K562 (cell line): Measurements from ENCODE around the gene DBX1. TPM values are rescaled to one million over a fixed set of nuclear protein-coding genes. Genes with fewer than 3 reads are reported as not detected.

Source experiments
- ATAC-seq: fragments of 200-7000 bp; cut with Tn5 transposase; 3 replicates; pipeline ENCODE4 v1.9.1; 2020; ENCODE audit warnings: moderate library complexity
- BruUV-seq: library from RNA; stranded (reverse); fragments of 400-500 nt; replicated peaks from 2 replicates; lab custom pipeline; 2021; lab: Mats Ljungman, UMichigan
- CTCF ChIA-PET: fragments of 300-600 bp; formaldehyde crosslinking; extraction: SDS; loops from one replicate; lab custom pipeline; 2021; ENCODE audit warnings: low intra/inter-chr PET ratio; lab: Yijun Ruan, JAX
- POLR2A ChIA-PET: fragments of 300-600, 350-650 bp; sonication (Branson Sonifier 250); formaldehyde crosslinking; extraction: SDS; loops from one replicate; lab custom pipeline; 2021; ENCODE audit warnings: antibody characterized with exemption, inconsistent platforms; lab: Yijun Ruan, JAX
- DNase-seq, 4 experiments: peaks; one replicate each; pipeline versions ENCODE4 v3.0.0 to v3.0.0-alpha.2; 2011 to 2018; ENCODE audit warnings: low spot score in 3 of 4, mixed read lengths in 3 of 4; ENCODE audit errors: extremely low read depth in 1 of 4
- FAIRE-seq: peaks from 2 replicates; lab custom pipeline; 2011; peaks lifted over from hg19 to GRCh38; lab: Jason Lieb, UNC
- H2AFZ ChIP-seq: 2 replicates; pipeline ENCODE4 v1.6.0; 2011; ENCODE audit warnings: low read depth, low read length, control low read depth, inconsistent platforms
- H3K27ac ChIP-seq: fragments of 200-600 bp; 3 replicates; pipeline ENCODE4 v1.8.0; 2011; ENCODE audit warnings: low read depth, mild to moderate bottlenecking, control low read depth, inconsistent platforms, low read length, moderate library complexity, mixed read lengths; ENCODE audit errors: extremely low read depth
- H3K27me3 ChIP-seq, 2 experiments: fragments of 300-600 bp in 1 of 2; 2 replicates in 1 of 2; 3 replicates in 1 of 2; pipeline versions ENCODE4 v1.6.0 to v1.8.0; 2011; ENCODE audit warnings: inconsistent platforms in 2 of 2, low read length in 2 of 2, mild to moderate bottlenecking in 1 of 2, mixed read lengths in 1 of 2, moderate library complexity in 1 of 2; ENCODE audit not compliant: control insufficient read depth in 2 of 2, insufficient read depth in 2 of 2
- H3K36me3 ChIP-seq: fragments of 300-600 bp; 3 replicates; pipeline ENCODE4 v1.8.0; 2011; ENCODE audit warnings: mild to moderate bottlenecking, low read length, inconsistent platforms; ENCODE audit not compliant: control insufficient read depth, insufficient read depth
- H3K4me1 ChIP-seq, 2 experiments: fragments of 200-600 bp in 1 of 2; replicated peaks in 1 of 2; 2 replicates in 1 of 2; 3 replicates in 1 of 2; pipeline versions ENCODE4 v1.5.1 to v1.8.0; 2011; ENCODE audit warnings: inconsistent platforms in 2 of 2, low read length in 2 of 2, mild to moderate bottlenecking in 1 of 2, mixed read lengths in 1 of 2, moderate library complexity in 1 of 2; ENCODE audit not compliant: control insufficient read depth in 2 of 2, insufficient read depth in 2 of 2
- H3K4me2 ChIP-seq: 2 replicates; pipeline ENCODE4 v1.6.1; 2011; ENCODE audit warnings: low read length, control low read depth, inconsistent platforms, mixed read lengths; ENCODE audit not compliant: insufficient read depth
- H3K4me3 ChIP-seq: fragments of 200-600 bp; sonication (generic), shearing (Covaris generic); 2 replicates; pipeline ENCODE4 v1.5.1; 2016; ENCODE audit warnings: control low read depth, inconsistent platforms
- H3K79me2 ChIP-seq: fragments of 200-600 bp; 3 replicates; pipeline ENCODE4 v1.8.0; 2011; ENCODE audit warnings: low read length, inconsistent platforms; ENCODE audit not compliant: control insufficient read depth, insufficient read depth
- H3K9ac ChIP-seq, 2 experiments: 2 replicates each; pipeline versions ENCODE4 v1.6.0 to v1.6.1; 2011; ENCODE audit warnings: low read depth in 2 of 2, low read length in 2 of 2, control low read depth in 1 of 2, inconsistent platforms in 1 of 2, mild to moderate bottlenecking in 1 of 2, mixed read lengths in 1 of 2; ENCODE audit not compliant: insufficient read depth in 1 of 2
- H3K9me1 ChIP-seq: one replicate; pipeline ENCODE4 v1.6.0; 2011; ENCODE audit warnings: inconsistent platforms, mild to moderate bottlenecking, low read length, moderate library complexity; ENCODE audit not compliant: control insufficient read depth, insufficient read depth
- H3K9me3 ChIP-seq: replicated peaks from 2 replicates; pipeline ENCODE4 v1.5.1; 2011; ENCODE audit warnings: low read depth, low read length, inconsistent platforms; ENCODE audit not compliant: control insufficient read depth, insufficient read depth
- H4K20me1 ChIP-seq: replicated peaks from 2 replicates; pipeline ENCODE4 v1.6.1; 2011; ENCODE audit warnings: low read length, inconsistent platforms, mixed read lengths; ENCODE audit not compliant: control insufficient read depth, insufficient read depth
- EGR1 ChIP-seq: fragments of 450-650 bp; conservative IDR thresholded peaks from 2 replicates; pipeline ENCODE4 v1.6.1; 2017; ENCODE audit warnings: mild to moderate bottlenecking
- WGBS: fragments of 100-300 bp; shearing (Covaris generic); methylation state at CpG from one replicate; pipeline ENCODE4 v1.1.6; 2016; ENCODE audit warnings: low coverage, mixed read lengths; ENCODE audit not compliant: insufficient coverage; ENCODE audit errors: missing lambda C conversion rate; 5-methylcytosine and 5-hydroxymethylcytosine counted together
- in situ Hi-C: fragments of 300-500 bp; cut with MboI; formaldehyde crosslinking; loops from 4 replicates; pipeline ENCODE4 v1.15.0; 2018; ENCODE audit warnings: inconsistent platforms, mixed read lengths
- intact Hi-C: fragments of 100-400 bp; cut with micrococcal nuclease; formaldehyde crosslinking; loops from 2 replicates; pipeline ENCODE4 v1.14.2; 2022
- polyA plus RNA-seq, 8 experiments: library from polyadenylated mRNA; depleted of rRNA in 4 of 8; stranded (reverse) in 5 of 8; unstranded in 3 of 8; fragments of >200 nt; fragmentation: Nextera tagmentation in 2 of 8; fragmentation: Illumina TruSeq in 1 of 8; extraction: Ambion mirVana in 2 of 8; extraction: Trizol in 1 of 8; gene quantifications; 2 replicates each; pipeline versions ENCODE4 v1.2.1 to v1.2.3, GENCODE V29; 2011 to 2014; ENCODE audit warnings: inconsistent platforms in 1 of 8, missing spikeins in 1 of 8
- total RNA-seq, 7 experiments: library from RNA; depleted of rRNA in 6 of 7; stranded (reverse); fragments of >200 nt in 6 of 7; fragmentation: Illumina TruSeq in 2 of 7; extraction: Trizol in 2 of 7; gene quantifications; 2 replicates each; pipeline versions ENCODE4 v1.2.1 to v1.2.3, GENCODE V29; 2011 to 2021; ENCODE audit warnings: low replicate concordance in 1 of 7
- TF ChIP-seq, protein P1 (sequence below): fragments of 250-450 bp; sonication (Bioruptor Pico); IDR thresholded peaks from 2 replicates; pipeline ENCODE4 v1.8.0; 2021; ENCODE audit warnings: moderate library complexity, mild to moderate bottlenecking, inconsistent platforms

Gene DBX1
- total and polyA plus RNA-seq, 9 of the 15 experiments (the other 6 are each of a cell fraction or from before 2014, with no cell fraction given), result not detected

DNA sequence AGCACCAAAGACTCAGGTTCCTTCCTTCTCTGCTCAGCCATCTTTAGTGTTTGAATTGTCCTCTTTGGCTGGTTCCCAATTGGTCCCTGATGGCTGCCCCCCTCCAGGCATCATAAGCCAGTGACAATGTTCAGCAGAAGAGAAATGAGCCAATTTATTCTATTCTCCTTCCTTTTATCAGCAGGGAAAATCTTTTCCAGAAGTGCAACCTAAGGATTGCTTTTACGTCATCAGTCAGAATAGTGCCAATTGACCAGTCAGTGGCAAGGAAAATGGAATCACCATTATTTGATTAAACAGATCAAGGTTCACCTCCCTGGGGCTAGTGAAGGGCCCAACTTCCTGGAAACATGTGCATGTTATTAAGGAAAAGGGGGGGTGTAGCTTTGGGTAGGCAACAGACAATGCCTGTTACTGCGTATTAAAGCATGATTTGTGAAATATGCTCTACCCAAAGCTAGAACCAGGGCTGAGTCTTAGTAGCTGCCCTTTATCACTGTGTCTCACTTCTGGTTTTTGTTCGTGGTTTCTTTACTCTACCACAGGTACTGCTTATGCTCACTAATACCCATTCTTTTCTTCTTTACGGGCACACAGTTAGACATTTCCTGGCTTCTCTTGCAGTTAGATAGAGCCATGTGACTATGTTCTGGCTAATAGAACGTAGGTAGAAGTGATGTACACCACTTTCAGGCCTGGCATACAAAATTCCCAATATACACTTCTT is 12.6 kb upstream of the DBX1 start:
- BruUV-seq, result no TSS peak
- 1% methylated on average over 5 of the region's 5 CpGs for WGBS

More for the DNA sequence above, 12.6 kb upstream of the DBX1 start:
- no peaks in the 10 kb centered on the region; a peak in 2 of 5 replicates for H3K27me3 ChIP-seq
- ATAC-seq, result no peak
- in situ Hi-C loops, result no loop called here
- no peaks in the 10 kb centered on the region for H4K20me1 ChIP-seq
- no peak overlapping the region for H3K27ac ChIP-seq
- POLR2A ChIA-PET, result interaction anchor here (0.9 kb wide), 1 partner anchor 22 kb away, joined by 3 read pairs; no protein-coding TSS in a partner anchor
- H3K4me2 ChIP-seq, result no peak overlapping the region
- no peak overlapping the region for H3K4me3 ChIP-seq
- no peak overlapping the region for H2AFZ ChIP-seq
- intact Hi-C loops, result no loop called here
- TF ChIP-seq EGR1, result no peak
- TF ChIP-seq, protein P1, sequence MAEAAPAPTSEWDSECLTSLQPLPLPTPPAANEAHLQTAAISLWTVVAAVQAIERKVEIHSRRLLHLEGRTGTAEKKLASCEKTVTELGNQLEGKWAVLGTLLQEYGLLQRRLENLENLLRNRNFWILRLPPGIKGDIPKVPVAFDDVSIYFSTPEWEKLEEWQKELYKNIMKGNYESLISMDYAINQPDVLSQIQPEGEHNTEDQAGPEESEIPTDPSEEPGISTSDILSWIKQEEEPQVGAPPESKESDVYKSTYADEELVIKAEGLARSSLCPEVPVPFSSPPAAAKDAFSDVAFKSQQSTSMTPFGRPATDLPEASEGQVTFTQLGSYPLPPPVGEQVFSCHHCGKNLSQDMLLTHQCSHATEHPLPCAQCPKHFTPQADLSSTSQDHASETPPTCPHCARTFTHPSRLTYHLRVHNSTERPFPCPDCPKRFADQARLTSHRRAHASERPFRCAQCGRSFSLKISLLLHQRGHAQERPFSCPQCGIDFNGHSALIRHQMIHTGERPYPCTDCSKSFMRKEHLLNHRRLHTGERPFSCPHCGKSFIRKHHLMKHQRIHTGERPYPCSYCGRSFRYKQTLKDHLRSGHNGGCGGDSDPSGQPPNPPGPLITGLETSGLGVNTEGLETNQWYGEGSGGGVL (CRISPR knock-in tag), result no peak
- TF ChIP-seq, all 486 proteins: peak for 0
- H3K9me3 ChIP-seq, result no peaks in the 10 kb centered on the region
- no peak for FAIRE-seq
- no peak overlapping the region for H3K9ac ChIP-seq
- H3K36me3 ChIP-seq, result no peaks in the 10 kb centered on the region
- H3K79me2 ChIP-seq, result no peaks in the 10 kb centered on the region
- DNase-seq, result no peak
- CTCF ChIA-PET, result no interaction called here
- H3K4me1 ChIP-seq, result no peaks in the 10 kb centered on the region
- H3K9me1 ChIP-seq, result no peaks in the 10 kb centered on the region
